Panc1 (cell line): Measurements from ENCODE around the gene JPH3. TPM values are rescaled to one million over a fixed set of nuclear protein-coding genes. Genes with fewer than 3 reads are reported as not detected.

Source experiments
- ATAC-seq: fragments of 200-7000 bp; cut with Tn5 transposase; 2 replicates; pipeline ENCODE4 v1.9.1; 2020; ENCODE audit warnings: mild to moderate bottlenecking, moderate library complexity
- BruUV-seq: library from RNA; stranded (reverse); fragments of 400-500 nt; replicated peaks from 2 replicates; lab custom pipeline; 2021; lab: Mats Ljungman, UMichigan
- CTCF ChIA-PET: fragments of 300-600 bp; sonication (Branson Sonifier 250); formaldehyde crosslinking; loops from one replicate; lab custom pipeline; 2022; ENCODE audit warnings: antibody characterized with exemption; lab: Charles Lee
- POLR2A ChIA-PET: fragments of 300-600 bp; sonication (Branson Sonifier 250); formaldehyde crosslinking; loops from one replicate; lab custom pipeline; 2022; ENCODE audit warnings: antibody characterized with exemption; lab: Charles Lee
- DNase-seq: peaks from one replicate; pipeline ENCODE4 v3.0.0-alpha.2; 2010; ENCODE audit warnings: low read depth, low spot score
- H3K27ac ChIP-seq: 2 replicates; pipeline ENCODE4 v1.5.1; 2011; ENCODE audit warnings: mild to moderate bottlenecking, low read length, inconsistent platforms
- H3K27me3 ChIP-seq: fragments of 200-500 bp; sonication (Bioruptor generic); 2 replicates; pipeline ENCODE4 v1.6.0; 2014; ENCODE audit warnings: low read length, inconsistent platforms; ENCODE audit not compliant: control insufficient read depth, insufficient read depth
- H3K36me3 ChIP-seq: fragments of 200-500 bp; sonication (Bioruptor generic); 2 replicates; pipeline ENCODE4 v1.5.1; 2014; ENCODE audit warnings: inconsistent platforms, mild to moderate bottlenecking, low read length, moderate library complexity; ENCODE audit not compliant: control insufficient read depth, insufficient read depth
- H3K4me1 ChIP-seq: 2 replicates; pipeline ENCODE4 v1.5.1; 2011; ENCODE audit warnings: inconsistent platforms, mild to moderate bottlenecking, low read length, moderate library complexity; ENCODE audit not compliant: control insufficient read depth, insufficient read depth
- H3K4me3 ChIP-seq, 2 experiments: 2 replicates each; pipeline ENCODE4 v1.5.1; 2011 to 2012; ENCODE audit warnings: low read depth in 2 of 2, low read length in 2 of 2, mild to moderate bottlenecking in 2 of 2, inconsistent platforms in 1 of 2, moderate library complexity in 1 of 2
- H3K9me3 ChIP-seq: fragments of 200-500 bp; sonication (Bioruptor generic); 2 replicates; pipeline ENCODE4 v1.5.1; 2014; ENCODE audit warnings: low read depth, mild to moderate bottlenecking, inconsistent platforms, low read length, moderate library complexity; ENCODE audit not compliant: control insufficient read depth, insufficient read depth
- CTCF ChIP-seq: fragments of 450-650 bp; IDR thresholded peaks from 2 replicates; pipeline ENCODE4 v1.5.1; 2017; ENCODE audit warnings: mild to moderate bottlenecking
- POLR2AphosphoS5 ChIP-seq: IDR thresholded peaks from 2 replicates; pipeline ENCODE4 v1.6.1; 2012; ENCODE audit warnings: mild to moderate bottlenecking, low read depth, low read length, moderate library complexity
- REST ChIP-seq, 2 experiments: IDR thresholded peaks; 2 replicates each; pipeline ENCODE4 v1.6.1; 2011 to 2012; ENCODE audit warnings: low read depth in 2 of 2, control low read depth in 1 of 2, low read length in 1 of 2, mild to moderate bottlenecking in 1 of 2, moderate library complexity in 1 of 2; ENCODE audit not compliant: insufficient read depth in 1 of 2
- SIN3A ChIP-seq: IDR thresholded peaks from 2 replicates; pipeline ENCODE4 v1.6.1; 2012; ENCODE audit warnings: low read depth, mild to moderate bottlenecking, low read length, moderate library complexity, borderline replicate concordance; ENCODE audit not compliant: insufficient read depth
- TCF7L2 ChIP-seq: IDR thresholded peaks from 2 replicates; pipeline ENCODE4 v1.6.1; 2011; ENCODE audit warnings: mild to moderate bottlenecking, low read depth, low read length, inconsistent platforms
- in situ Hi-C: cut with HindIII; loops from 2 replicates; pipeline ENCODE4 v1.10.0; 2016; ENCODE audit warnings: low sequenced_read_pairs, low pct_unique_long_range_greater_than_20kb
- intact Hi-C: fragments of 100-400 bp; cut with micrococcal nuclease; formaldehyde crosslinking; loops from one replicate; pipeline ENCODE4 v1.10.0; 2022; ENCODE audit not compliant: unreplicated experiment
- total RNA-seq: library from RNA; stranded (reverse); gene quantifications from one replicate; pipeline ENCODE4 v1.2.1, GENCODE V29; 2021; ENCODE audit not compliant: unreplicated experiment

Gene JPH3
- total RNA-seq, 1 experiment from 2014 or later: 1.2 TPM

GRCh38 chr16:87695534-87695933 lies 93.2 kb downstream of the JPH3 start:
- TF ChIP-seq POLR2AphosphoS5 (no peak), REST (IDR thresholded peaks at IDR 0.05; ENCODE audit: insufficient read depth in 1 of 2, low read depth in 2 of 2, low read length in 1 of 2) (no peak), SIN3A (no peak), TCF7L2 (no peak), CTCF (no peak)
- Histone ChIP-seq H3K4me3 (no peak overlapping the region), H3K27ac (no peak overlapping the region), H3K9me3 (no peaks in the 10 kb centered on the region), H3K27me3 (no peaks in the 10 kb centered on the region), H3K36me3 (no peaks in the 10 kb centered on the region), H3K4me1 (no peaks in the 10 kb centered on the region)
- in situ Hi-C loops: no loop called here
- DNase-seq (no peak), ATAC-seq (no peak)
- intact Hi-C loops: no loop called here
- ChIA-PET POLR2A (no interaction called here), CTCF (no interaction called here)
- BruUV-seq: no TSS peak

GRCh38 chr16:87696726-87697125 lies 94.4 kb downstream of the JPH3 start:
- no peak for ATAC-seq
- no TSS peak for BruUV-seq
- Histone ChIP-seq H3K4me3 (no peak overlapping the region), H3K27ac (no peak overlapping the region), H3K4me1 (no peaks in the 10 kb centered on the region), H3K27me3 (no peaks in the 10 kb centered on the region), H3K36me3 (no peaks in the 10 kb centered on the region), H3K9me3 (no peaks in the 10 kb centered on the region)
- DNase-seq: no peak
- intact Hi-C loops (no loop called here), in situ Hi-C loops (no loop called here)
- TF ChIP-seq CTCF: no peak
- TF ChIP-seq POLR2AphosphoS5: no peak
- TF ChIP-seq SIN3A: no peak
- TF ChIP-seq TCF7L2: no peak
- no peak for TF ChIP-seq REST (IDR thresholded peaks at IDR 0.05; ENCODE audit: insufficient read depth in 1 of 2, low read depth in 2 of 2, low read length in 1 of 2)
- POLR2A ChIA-PET: no interaction called here
- CTCF ChIA-PET: no interaction called here
